Keratinocyte (primary cell): ENCODE data around the gene CAPN11. TPM values are rescaled to one million over a fixed set of nuclear protein-coding genes. Genes with fewer than 3 reads are reported as not detected.
"Not testable (repeated sequence)": the region's sequence is repeated elsewhere in the genome, so short reads cannot be mapped to it uniquely, and the experiment has no call there.

ENCODE experiments used
- DNase-seq: peaks from one replicate; pipeline ENCODE4 v3.0.0-alpha.2; 2011; ENCODE audit warnings: low read depth, missing footprints, low spot score
- FAIRE-seq: peaks from 2 replicates; lab custom pipeline; 2011; peaks lifted over from hg19 to GRCh38; lab: Jason Lieb, UNC
- H2AFZ ChIP-seq: 2 replicates; pipeline ENCODE4 v1.6.0; 2012; ENCODE audit warnings: low read length, control low read depth, inconsistent platforms; ENCODE audit not compliant: control insufficient read depth
- H3K27ac ChIP-seq: 2 replicates; pipeline ENCODE4 v1.5.1; 2011; ENCODE audit warnings: low read length; ENCODE audit not compliant: control insufficient read depth, insufficient read depth
- H3K27me3 ChIP-seq: 3 replicates; pipeline ENCODE4 v1.6.0; 2011; ENCODE audit warnings: low read length; ENCODE audit not compliant: control insufficient read depth, insufficient read depth; ENCODE audit errors: extremely low read depth
- H3K36me3 ChIP-seq, 2 experiments: 2 replicates in 1 of 2; 3 replicates in 1 of 2; pipeline ENCODE4 v1.5.1; 2011; ENCODE audit warnings: low read length in 2 of 2, mild to moderate bottlenecking in 1 of 2; ENCODE audit not compliant: control insufficient read depth in 2 of 2, insufficient read depth in 2 of 2; ENCODE audit errors: extremely low read depth in 1 of 2
- H3K4me1 ChIP-seq: 3 replicates; pipeline ENCODE4 v1.5.1; 2011; ENCODE audit warnings: low read length; ENCODE audit not compliant: control insufficient read depth, insufficient read depth; ENCODE audit errors: extremely low read depth
- H3K4me2 ChIP-seq: 3 replicates; pipeline ENCODE4 v1.6.0; 2011; ENCODE audit warnings: low read depth, low read length; ENCODE audit not compliant: control insufficient read depth, insufficient read depth; ENCODE audit errors: extremely low read depth
- H3K4me3 ChIP-seq, 3 experiments: fragments of 200-600 bp in 1 of 3; sonication (generic) in 1 of 3; 2 replicates in 2 of 3; 3 replicates in 1 of 3; pipeline ENCODE4 v1.5.1; 2011 to 2016; ENCODE audit warnings: low read length in 3 of 3, mild to moderate bottlenecking in 3 of 3, control low read depth in 2 of 3, inconsistent platforms in 1 of 3, low read depth in 1 of 3, mixed read lengths in 1 of 3, mixed run types in 1 of 3, moderate library complexity in 1 of 3; ENCODE audit not compliant: control insufficient read depth in 2 of 3, insufficient read depth in 2 of 3; ENCODE audit errors: extremely low read depth in 1 of 3
- H3K79me2 ChIP-seq: 2 replicates; pipeline ENCODE4 v1.6.0; 2012; ENCODE audit warnings: low read length; ENCODE audit not compliant: control insufficient read depth, insufficient read depth
- H3K9ac ChIP-seq: 3 replicates; pipeline ENCODE4 v1.6.0; 2011; ENCODE audit warnings: low read length; ENCODE audit not compliant: control insufficient read depth, insufficient read depth; ENCODE audit errors: extremely low read depth
- H3K9me1 ChIP-seq: 3 replicates; pipeline ENCODE4 v1.6.0; 2011; ENCODE audit warnings: low read length; ENCODE audit not compliant: control insufficient read depth, insufficient read depth; ENCODE audit errors: extremely low read depth
- H3K9me3 ChIP-seq: 2 replicates; pipeline ENCODE4 v1.5.1; 2012; ENCODE audit warnings: low read depth, low read length; ENCODE audit not compliant: control insufficient read depth
- H4K20me1 ChIP-seq: 3 replicates; pipeline ENCODE4 v1.6.0; 2011; ENCODE audit warnings: low read length; ENCODE audit not compliant: control insufficient read depth, insufficient read depth; ENCODE audit errors: extremely low read depth
- EZH2 ChIP-seq: IDR thresholded peaks from one replicate; pipeline ENCODE4 v1.6.1; 2012; ENCODE audit warnings: inconsistent platforms, mild to moderate bottlenecking, low read length, moderate library complexity
- dilution Hi-C: fragments of 300-500 bp; cut with MboI; formaldehyde crosslinking; loops from one replicate; pipeline ENCODE4 v1.7.0; 2020; ENCODE audit warnings: low sequenced_read_pairs; ENCODE audit not compliant: extremely low pct_ligation_motif_present
- polyA plus RNA-seq, 5 experiments: library from polyadenylated mRNA; depleted of rRNA in 3 of 5; stranded (reverse) in 3 of 5; stranded (forward) in 1 of 5; unstranded in 1 of 5; fragments of >200 nt; gene quantifications; 1 replicate in 1 of 5; 2 replicates in 3 of 5; 3 replicates in 1 of 5; pipeline versions ENCODE4 v1.2.1 to v1.2.3, GENCODE V29; 2011 to 2012; ENCODE audit warnings: missing spikeins in 2 of 5, low read depth in 1 of 5, low replicate concordance in 1 of 5
- TF ChIP-seq, protein P1 (sequence below), 3 experiments: IDR thresholded peaks in 1 of 3; conservative IDR thresholded peaks in 1 of 3; optimal IDR thresholded peaks in 1 of 3; 2 replicates in 2 of 3; 3 replicates in 1 of 3; pipeline versions ENCODE3 to v1.5.1; 2011; ENCODE audit warnings: low read length in 3 of 3, mild to moderate bottlenecking in 3 of 3, moderate library complexity in 2 of 3, control low read depth in 1 of 3, inconsistent platforms in 1 of 3; ENCODE audit not compliant: insufficient read depth in 2 of 3; ENCODE audit errors: extremely low read depth in 1 of 3

The CAPN11 gene
- polyA plus RNA-seq, 1 donor (not counting 4 experiments of a cell fraction or from before 2014, with no cell fraction given) = not detected

DNA sequence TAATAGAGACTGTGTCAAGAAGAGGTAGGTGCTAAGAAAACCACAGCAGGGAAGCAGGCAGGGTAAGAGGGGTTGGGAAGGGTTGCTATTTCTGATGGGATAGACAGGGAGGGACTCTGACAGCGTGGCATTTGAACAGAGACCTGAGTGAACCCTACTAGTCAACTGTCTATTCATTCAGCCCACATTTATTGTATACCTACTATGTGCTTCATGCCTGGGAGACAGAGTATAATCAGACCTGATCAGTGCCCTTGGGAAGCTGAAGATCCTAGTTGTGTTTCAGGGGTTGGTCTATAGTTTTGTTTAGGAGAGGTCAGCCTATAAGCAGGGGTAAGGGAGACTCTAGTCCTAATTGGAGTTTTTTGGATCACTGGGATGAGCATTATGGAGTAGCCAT lies 14.9 kb upstream of the CAPN11 start:
- TF ChIP-seq, protein P1, sequence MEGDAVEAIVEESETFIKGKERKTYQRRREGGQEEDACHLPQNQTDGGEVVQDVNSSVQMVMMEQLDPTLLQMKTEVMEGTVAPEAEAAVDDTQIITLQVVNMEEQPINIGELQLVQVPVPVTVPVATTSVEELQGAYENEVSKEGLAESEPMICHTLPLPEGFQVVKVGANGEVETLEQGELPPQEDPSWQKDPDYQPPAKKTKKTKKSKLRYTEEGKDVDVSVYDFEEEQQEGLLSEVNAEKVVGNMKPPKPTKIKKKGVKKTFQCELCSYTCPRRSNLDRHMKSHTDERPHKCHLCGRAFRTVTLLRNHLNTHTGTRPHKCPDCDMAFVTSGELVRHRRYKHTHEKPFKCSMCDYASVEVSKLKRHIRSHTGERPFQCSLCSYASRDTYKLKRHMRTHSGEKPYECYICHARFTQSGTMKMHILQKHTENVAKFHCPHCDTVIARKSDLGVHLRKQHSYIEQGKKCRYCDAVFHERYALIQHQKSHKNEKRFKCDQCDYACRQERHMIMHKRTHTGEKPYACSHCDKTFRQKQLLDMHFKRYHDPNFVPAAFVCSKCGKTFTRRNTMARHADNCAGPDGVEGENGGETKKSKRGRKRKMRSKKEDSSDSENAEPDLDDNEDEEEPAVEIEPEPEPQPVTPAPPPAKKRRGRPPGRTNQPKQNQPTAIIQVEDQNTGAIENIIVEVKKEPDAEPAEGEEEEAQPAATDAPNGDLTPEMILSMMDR (optimal IDR thresholded peaks at IDR 0.05 in 1 of 3, IDR thresholded peaks at IDR 0.05 in 1 of 3, conservative IDR thresholded peaks at IDR 0.05 in 1 of 3; ENCODE audit: extremely low read depth in 1 of 3, insufficient read depth in 2 of 3, low read length in 3 of 3) = no peak
- TF ChIP-seq EZH2 = no peak

DNA sequence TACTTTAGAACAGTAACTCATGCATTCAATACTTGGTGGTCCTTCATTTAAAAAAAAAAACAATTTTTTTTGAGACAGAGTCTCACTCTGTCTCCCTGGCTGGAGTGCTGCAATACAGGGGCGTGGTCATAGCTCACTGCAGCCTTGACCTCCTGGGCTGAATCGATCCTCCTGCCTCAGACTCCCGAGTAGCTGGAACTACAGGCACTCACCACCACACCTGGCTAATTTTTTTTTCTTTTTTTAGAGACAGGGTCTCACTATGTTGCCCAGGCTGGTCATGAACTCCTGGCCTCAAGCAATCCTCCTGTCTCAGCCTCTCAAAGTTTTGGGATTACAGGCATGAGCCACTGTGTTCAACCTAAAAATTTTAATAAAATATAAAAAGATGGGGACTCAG lies 14.1 kb upstream of the CAPN11 start:
- dilution Hi-C loops, H3K9me3 ChIP-seq: not testable (repeated sequence)

More for the DNA sequence above, 14.9 kb upstream of the CAPN11 start:
- Histone ChIP-seq H3K36me3 (peaks cover 54 to 55% of the 10 kb centered on the region in 2 experiments), H3K4me3 (no peak overlapping the region), H3K27ac (no peak overlapping the region), H2AFZ (no peak overlapping the region), H3K79me2 (no peaks in the 10 kb centered on the region), H3K27me3 (no peaks in the 10 kb centered on the region), H3K9me3 (no peaks in the 10 kb centered on the region), H3K4me2 (no peak overlapping the region), H4K20me1 (no peaks in the 10 kb centered on the region), H3K9me1 (no peaks in the 10 kb centered on the region), H3K9ac (no peak overlapping the region), H3K4me1 (no peaks in the 10 kb centered on the region)
- FAIRE-seq (no peak), DNase-seq (no peak)
- dilution Hi-C loops = no loop called here

DNA sequence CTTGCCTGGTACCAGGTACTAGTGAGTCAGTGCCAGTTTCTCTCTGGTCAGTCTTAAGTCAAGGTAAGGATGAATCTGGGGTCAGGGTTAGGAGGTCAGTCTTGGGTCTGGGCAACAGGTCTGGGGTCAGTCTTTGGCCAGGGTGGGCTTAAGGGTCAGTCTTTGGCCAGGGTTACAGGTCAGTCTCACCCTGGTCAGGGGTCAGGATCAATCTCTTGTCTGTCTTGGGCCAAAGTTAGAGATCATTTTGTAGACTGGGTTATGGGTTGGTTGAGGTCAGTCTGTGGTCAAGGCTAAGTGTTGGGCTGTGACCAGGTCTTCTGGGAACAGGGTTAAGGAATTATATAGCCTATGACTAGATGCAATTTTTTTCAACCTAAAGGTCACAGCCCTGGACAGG lies 12.8 kb upstream of the CAPN11 start:
- Histone ChIP-seq H3K4me2 (no peak overlapping the region), H4K20me1 (no peaks in the 10 kb centered on the region), H3K79me2 (no peaks in the 10 kb centered on the region), H3K9ac (no peak overlapping the region), H3K4me3 (no peak overlapping the region), H3K4me1 (no peaks in the 10 kb centered on the region), H2AFZ (no peak overlapping the region), H3K36me3 (peaks cover 49 to 56% of the 10 kb centered on the region in 2 experiments), H3K27ac (no peak overlapping the region), H3K9me3 (no peaks in the 10 kb centered on the region), H3K9me1 (no peaks in the 10 kb centered on the region), H3K27me3 (no peaks in the 10 kb centered on the region)
- TF ChIP-seq, protein P1 (optimal IDR thresholded peaks at IDR 0.05 in 1 of 3, IDR thresholded peaks at IDR 0.05 in 1 of 3, conservative IDR thresholded peaks at IDR 0.05 in 1 of 3; ENCODE audit: extremely low read depth in 1 of 3, insufficient read depth in 2 of 3, low read length in 3 of 3) = no peak
- dilution Hi-C loops = no loop called here
- no peak for FAIRE-seq
- no peak for DNase-seq

More for the DNA sequence above, 14.1 kb upstream of the CAPN11 start:
- not testable (repeated sequence) for H3K27me3 ChIP-seq, H3K79me2 ChIP-seq, H3K4me1 ChIP-seq, DNase-seq, H3K27ac ChIP-seq, H3K4me2 ChIP-seq, H3K9ac ChIP-seq, H3K9me1 ChIP-seq, FAIRE-seq, H2AFZ ChIP-seq, H4K20me1 ChIP-seq, H3K4me3 ChIP-seq
- peaks cover 56 to 59% of the 10 kb centered on the region in 2 experiments for H3K36me3 ChIP-seq
